Astrocyte of the cerebellum (primary cell): ENCODE measurements around the gene DENND4B.

Source experiments
- DNase-seq: peaks from one replicate; pipeline ENCODE4 v3.0.0-alpha.2; 2011; ENCODE audit warnings: low read depth
- H3K4me3 ChIP-seq: 2 replicates; pipeline ENCODE4 v1.5.1; 2011; ENCODE audit warnings: mild to moderate bottlenecking, low read depth, low read length, moderate library complexity
- in situ Hi-C: cut with HindIII; loops from 2 replicates; pipeline ENCODE4 v1.10.0; 2017; ENCODE audit warnings: low sequenced_read_pairs
- TF ChIP-seq, protein P1 (sequence below): IDR thresholded peaks from 2 replicates; pipeline ENCODE4 v1.5.1; 2012; ENCODE audit warnings: low read length, low read depth, moderate library complexity, mild to moderate bottlenecking; ENCODE audit errors: missing control alignments

The DENND4B gene

DNA sequence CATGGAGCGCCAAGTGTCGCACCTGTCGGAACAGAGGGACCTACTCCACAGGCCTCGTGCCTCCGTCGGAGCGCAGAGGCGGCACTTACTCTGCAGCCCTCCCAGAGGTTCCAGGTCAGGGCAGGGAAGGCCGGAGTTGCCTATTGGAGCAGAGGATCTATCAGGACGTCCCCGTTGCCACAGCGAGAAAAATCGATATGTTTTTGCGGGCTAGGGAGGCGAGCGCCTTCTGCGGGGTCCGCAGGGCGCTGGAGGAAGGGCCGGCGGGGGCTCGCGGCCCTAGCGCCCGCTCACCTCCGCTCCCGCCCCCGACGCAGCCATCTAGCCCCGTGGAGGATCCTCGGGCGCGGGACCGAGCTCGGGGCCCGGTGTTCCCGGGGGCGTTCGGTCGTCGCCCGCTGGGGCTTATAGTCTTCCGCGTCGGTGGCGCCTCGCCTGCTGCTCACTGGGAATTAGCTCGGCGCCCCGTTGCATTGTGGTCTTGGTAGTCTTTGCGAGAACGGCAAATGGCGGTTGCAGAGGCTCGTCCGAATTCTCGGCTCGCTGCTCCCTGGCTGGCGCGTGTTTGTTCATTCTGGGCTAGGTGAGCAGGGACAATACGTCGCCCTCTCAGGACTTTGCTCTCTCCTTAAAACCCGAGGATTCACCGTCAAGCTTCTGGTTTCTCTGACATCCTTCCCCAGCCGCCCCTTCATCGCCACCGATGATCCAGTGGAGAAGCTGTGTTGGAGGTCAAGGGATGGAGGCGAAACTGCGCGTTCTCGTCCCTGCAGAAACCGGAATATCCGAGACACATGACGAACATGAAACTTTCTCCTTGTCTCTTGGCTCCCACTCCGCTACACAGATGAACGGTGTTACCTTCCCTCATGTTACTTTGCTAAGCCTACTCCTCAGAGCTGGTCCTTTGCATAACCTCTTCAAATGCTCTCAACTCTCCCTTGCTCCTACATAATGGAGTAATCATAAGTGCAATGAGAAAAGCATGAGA is 31.0 kb upstream of the DENND4B start, which contains the start of gene JTB:
Gene JTB, minus strand, starts transcription at position 425 of the 991 bp plus-strand sequence. Its CDS starts 422 bp downstream, at position 3.
- in situ Hi-C loops: no loop called here
- DNase-seq: no peak
- peak within 1 kb of the TSS; percentile 97 for H3K4me3 ChIP-seq
- TF ChIP-seq, protein P1, sequence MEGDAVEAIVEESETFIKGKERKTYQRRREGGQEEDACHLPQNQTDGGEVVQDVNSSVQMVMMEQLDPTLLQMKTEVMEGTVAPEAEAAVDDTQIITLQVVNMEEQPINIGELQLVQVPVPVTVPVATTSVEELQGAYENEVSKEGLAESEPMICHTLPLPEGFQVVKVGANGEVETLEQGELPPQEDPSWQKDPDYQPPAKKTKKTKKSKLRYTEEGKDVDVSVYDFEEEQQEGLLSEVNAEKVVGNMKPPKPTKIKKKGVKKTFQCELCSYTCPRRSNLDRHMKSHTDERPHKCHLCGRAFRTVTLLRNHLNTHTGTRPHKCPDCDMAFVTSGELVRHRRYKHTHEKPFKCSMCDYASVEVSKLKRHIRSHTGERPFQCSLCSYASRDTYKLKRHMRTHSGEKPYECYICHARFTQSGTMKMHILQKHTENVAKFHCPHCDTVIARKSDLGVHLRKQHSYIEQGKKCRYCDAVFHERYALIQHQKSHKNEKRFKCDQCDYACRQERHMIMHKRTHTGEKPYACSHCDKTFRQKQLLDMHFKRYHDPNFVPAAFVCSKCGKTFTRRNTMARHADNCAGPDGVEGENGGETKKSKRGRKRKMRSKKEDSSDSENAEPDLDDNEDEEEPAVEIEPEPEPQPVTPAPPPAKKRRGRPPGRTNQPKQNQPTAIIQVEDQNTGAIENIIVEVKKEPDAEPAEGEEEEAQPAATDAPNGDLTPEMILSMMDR: no peak

DNA sequence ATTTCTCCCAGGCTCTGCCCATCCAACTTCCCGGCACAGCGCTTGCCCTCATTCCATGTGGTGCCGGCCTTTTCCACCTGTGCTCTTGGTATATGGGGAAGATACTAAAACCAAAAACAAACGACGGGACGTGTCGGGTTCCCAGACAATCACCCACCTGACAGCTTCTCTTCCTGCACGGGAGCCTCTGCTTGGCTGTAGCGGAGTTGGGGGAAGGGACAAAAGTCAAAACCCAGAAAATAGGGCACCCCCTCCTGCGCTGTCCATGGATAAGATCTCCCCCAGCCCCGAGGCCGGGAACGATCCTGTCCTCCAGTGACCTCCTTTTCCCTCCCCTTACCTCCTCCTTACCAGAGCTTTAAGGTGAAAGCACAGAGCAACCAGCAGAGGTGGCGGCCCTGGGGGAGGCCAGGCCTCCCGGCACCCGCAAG is 30.3 kb upstream of the DENND4B start:
- peak overlapping the region; percentile 97 for H3K4me3 ChIP-seq
- in situ Hi-C loops: no loop called here
- DNase-seq: no peak
- TF ChIP-seq, protein P1: no peak

DNA sequence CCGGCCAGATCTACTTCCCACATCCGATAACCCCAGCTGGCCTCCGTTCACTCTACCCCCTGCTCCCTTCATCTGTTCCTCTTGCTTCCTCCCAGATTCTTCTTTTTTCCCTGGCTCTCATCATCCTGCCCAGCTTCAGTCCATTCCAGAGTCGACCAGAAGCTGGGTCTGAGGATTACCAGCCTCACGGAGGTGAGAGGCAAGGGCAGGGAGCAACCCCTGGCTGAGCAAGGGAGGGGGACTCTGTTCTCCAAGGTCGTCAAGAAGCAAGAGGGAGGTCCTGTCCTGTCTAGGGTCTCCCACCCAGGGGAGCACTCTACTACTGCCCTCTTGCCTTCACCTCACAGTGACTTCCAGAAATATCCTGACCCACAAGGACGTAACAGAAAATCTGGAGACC is 27.0 kb upstream of the DENND4B start:
- in situ Hi-C loops: no loop called here
- TF ChIP-seq, protein P1: no peak
- H3K4me3 ChIP-seq: no peak overlapping the region
- no peak for DNase-seq

DNA sequence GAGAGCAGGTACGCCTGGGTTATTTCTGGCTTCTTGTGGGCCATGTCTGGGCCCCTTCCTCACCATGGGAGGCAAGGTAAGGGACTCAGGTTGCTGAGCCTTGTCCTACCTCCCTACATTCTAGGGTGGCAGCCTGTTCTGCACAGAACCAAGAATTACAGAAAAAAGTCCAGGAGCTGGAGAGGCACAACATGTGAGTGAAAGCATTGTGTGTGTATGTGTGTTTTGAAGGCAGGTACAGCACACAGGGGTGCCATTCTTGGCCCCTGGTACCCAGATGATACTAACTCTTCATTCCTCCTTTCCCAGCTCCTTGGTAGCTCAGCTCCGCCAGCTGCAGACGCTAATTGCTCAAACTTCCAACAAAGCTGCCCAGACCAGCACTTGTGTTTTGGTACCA is 26.6 kb upstream of the DENND4B start:
- in situ Hi-C loops: no loop called here
- no peak for DNase-seq
- TF ChIP-seq, protein P1: no peak
- no peak overlapping the region for H3K4me3 ChIP-seq

DNA sequence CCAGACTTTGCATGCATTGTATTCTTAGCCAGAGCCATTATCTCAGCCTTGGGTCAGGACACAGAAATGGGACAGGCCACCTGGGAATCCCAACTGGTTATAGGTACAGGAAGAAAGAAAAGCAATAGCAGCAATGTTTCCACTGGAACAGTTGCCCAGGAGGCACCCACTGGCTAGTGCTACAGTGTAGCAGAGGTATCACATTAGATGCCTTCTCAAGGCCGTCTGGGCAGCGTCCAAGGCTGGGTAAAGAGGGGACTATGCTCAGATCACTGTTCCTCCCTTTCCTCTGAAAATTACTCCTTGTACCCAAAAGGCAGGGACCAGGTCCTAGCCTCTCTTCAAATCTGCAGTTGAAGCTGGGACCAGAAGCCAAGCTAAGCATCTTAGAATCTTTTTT is 23.8 kb upstream of the DENND4B start:
- TF ChIP-seq, protein P1: no peak
- no peak overlapping the region for H3K4me3 ChIP-seq
- no peak for DNase-seq
- in situ Hi-C loops: no loop called here

DNA sequence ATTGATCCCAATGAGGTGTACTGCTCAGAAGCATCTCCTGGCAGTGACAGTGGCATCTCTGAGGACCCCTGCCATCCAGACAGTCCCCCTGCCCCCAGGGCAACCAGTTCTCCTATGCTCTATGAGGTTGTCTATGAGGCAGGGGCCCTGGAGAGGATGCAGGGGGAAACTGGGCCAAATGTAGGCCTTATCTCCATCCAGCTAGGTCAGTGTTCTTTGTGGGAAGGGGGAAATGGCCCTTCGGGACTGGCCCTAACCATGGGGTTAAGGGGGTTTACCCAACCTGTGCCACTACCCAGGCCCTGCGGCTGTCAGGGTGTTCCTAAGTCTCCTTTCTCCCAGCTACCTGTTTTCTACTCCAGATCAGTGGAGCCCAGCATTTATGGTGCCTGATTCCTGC is 22.5 kb upstream of the DENND4B start:
- in situ Hi-C loops: no loop called here
- TF ChIP-seq, protein P1: no peak
- peak overlapping the region; percentile 53 for H3K4me3 ChIP-seq
- DNase-seq: no peak
